Fibroblast of skin of right biceps (primary cell): ENCODE results near the gene TRIM73.
A peak's percentile ranks its signal among the peaks of the same experiment; 100 is the strongest.
"Not testable (repeated sequence)": the region's sequence is repeated elsewhere in the genome, so short reads cannot be mapped to it uniquely, and the experiment has no call there.

Experiments used
- DNase-seq: peaks from one replicate; pipeline ENCODE4 v3.0.0-alpha.2; 2013

TRIM73 gene

DNA sequence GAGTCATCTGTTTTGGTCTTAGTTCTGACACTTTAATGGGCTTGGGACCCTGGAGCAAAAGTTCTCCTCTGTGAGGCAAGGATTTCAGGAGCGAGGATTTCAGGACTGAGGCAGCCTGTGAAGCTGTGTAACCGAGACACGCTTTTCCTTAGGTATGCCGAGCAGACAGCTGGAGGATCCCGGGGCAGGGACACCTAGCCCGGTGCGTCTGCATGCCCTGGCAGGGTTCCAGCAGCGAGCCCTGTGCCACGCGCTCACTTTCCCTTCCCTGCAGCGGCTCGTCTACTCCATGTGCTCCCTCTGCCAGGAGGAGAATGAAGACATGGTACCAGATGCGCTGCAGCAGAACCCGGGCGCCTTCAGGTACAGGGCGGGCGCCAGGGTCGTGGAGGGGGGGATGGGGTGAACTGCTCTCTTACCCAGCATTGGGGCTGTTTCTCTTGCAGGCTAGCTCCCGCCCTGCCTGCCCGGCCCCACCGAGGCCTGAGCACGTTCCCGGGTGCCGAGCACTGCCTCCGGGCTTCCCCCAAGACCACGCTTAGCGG lies 20.5 kb downstream of the TRIM73 start:
- not testable (repeated sequence) for DNase-seq

DNA sequence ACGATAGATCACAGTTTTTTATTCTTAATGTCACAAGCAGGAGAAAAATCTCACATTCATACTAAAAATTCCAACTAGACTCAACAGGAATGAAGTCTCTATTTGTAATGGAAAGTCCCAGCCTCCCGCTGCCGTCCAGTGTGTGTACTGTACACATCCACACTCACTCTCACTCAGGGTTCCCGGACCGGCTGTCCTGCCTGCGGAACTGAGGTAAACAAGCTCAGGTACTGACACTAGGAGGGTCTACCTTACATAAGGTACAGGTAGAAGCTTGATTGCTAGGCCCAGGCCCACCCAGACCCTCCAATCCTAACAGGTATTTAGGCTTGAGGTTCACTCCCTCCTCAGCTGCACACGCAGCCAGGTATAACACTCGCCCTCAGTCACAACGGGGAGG lies 21.4 kb downstream of the TRIM73 start:
- not testable (repeated sequence) for DNase-seq

DNA sequence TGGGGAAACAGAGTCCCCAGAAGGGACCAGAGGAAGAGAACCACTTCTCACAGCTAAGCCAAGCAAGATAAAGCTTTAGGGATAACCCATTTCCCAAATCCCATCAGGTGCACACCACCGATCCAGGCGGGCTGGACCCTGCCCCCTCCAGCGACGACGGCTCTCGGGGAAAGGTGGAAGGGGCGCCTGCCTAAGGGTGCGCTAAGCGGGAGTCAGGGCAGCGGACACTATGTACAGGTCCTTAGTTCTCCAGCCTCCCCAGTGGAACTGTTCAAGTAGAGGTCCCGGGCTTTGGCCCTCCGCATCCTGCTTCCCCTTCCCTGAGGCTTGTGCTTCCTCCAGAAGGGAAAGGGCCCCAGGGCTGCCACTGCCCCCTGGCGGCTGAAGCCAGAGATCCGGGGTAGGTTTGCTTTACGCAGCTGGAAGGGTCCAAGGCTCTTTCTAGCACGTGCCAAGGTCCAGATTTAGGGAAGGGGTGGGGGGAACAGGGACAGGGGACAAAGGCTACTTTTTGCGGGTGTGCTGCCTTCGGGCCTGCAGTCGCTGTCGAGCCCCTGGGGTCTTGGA lies 22.9 kb downstream of the TRIM73 start:
- DNase-seq = not testable (repeated sequence)

DNA sequence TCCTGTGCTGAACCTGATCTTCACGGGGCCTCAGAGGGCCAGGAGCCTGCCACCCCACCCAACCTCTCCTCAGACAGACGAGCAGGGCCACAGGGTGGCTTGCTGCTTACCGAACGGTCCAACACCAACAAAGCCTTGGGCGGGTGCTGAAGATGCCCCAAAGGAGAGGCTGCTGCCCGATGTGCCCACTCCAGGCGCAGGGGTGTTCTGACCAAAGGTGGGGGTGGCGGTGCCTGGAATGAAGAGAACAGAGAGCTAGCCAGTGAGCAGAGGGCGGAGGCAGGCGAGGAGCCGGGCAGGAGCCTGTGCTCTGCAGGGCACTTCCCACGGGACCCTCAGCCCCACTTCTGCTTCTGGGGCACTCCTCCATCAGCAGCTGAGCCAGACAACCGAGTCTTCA lies 23.8 kb downstream of the TRIM73 start:
- not testable (repeated sequence) for DNase-seq

DNA sequence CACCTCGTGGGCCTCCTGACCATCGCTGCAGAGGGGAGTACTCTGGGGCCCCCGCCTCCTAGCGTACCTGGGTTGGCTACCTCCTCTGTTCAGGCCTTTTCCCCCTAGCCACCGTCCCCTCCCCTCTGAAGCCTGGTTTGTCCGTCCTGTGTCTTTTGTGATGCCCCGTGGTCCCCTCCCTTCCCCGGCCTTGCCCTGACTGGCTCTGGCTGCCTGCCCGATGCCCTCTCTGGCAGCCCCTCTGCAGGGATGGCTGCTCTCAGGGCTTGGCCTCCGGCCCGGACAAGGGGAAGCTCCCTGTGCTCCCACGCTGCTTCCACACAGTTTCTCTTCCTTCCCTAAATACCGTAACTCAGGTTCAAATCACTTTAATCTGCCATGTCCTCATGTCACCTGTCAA lies 24.3 kb downstream of the TRIM73 start:
- not testable (repeated sequence) for DNase-seq

DNA sequence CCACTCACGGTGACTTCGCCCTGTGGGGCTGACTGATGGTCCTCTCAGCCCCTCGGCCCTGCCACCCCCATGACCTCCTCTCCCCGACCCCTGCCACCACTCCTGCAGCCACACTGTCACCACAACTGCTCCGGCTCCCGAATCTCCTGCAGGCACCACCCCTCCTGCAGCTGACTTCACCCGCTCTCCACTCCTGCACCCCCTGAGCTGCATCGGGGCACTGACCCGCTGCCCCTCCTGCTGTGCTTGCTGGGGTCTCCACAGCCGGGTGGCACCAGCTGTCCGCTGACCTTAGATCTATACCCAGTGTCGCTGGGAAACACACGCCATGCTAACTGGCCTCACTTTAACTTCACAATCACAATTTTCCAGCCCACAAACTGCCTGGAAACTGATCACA lies 24.7 kb downstream of the TRIM73 start:
- not testable (repeated sequence) for DNase-seq

DNA sequence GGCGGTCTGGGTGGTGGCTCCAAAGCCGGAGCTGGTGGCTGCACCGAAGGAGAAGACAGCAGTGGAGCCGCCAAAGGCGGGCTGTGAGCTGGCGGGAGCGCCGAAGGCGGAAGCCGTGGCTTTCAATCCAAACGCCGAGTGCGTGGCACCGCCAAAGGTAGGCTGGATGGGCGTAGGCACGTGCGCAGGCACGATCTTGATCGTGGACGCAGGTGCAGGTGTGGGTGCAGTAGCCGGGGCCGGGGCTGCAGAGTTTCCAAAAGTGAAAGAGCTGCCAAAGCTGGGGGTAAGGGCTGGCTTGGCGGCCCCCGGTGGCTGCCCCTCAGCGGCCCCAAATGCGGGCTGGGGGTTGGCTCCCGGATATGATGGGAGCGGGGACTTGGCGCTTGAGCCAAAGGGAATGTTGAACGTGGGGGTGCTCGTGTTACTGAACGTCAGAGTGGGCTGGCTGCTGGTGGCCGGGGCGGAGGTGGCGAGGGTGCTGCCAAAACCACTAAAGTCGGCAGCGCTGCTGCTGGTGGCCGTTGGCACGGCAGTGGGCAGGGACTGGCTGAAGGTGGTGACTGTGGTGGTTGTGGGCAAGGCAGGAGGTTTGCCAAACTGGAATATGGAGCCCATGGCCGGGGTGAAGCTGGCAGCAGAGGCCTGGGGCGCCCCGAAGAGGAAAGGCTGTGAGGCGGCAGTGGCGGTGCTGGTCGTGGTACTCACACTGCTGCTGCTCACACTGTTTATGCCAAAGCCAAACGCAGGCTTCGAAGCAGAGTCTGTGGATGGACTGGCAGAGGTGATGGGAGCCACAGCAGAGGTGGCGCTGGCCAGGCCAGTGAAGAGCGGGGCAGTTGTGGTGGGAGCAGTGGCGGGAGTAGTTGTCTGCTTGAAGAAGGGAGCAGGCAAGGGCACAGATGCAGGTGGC lies 26.6 kb downstream of the TRIM73 start:
- DNase-seq = not testable (repeated sequence)

DNA sequence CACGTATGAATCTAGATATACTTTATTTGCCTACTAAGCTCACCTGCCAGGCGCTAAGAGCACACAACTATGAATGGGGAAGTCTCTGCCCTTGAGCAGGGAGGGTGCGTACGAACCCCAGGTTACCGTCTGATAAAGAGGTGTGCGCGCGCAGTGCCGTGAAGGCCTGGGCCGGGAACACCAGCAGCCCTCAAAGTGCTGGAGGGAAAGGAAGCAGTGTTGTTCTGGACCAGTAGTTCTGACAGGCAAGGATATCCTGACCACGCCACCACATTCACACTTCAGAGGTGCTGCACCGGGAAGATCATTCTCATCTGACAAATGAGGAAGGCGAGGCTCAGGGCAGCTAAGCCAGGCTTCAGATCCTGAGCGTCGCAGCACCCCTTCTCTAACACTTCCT lies 28.1 kb downstream of the TRIM73 start:
- DNase-seq = not testable (repeated sequence)

DNA sequence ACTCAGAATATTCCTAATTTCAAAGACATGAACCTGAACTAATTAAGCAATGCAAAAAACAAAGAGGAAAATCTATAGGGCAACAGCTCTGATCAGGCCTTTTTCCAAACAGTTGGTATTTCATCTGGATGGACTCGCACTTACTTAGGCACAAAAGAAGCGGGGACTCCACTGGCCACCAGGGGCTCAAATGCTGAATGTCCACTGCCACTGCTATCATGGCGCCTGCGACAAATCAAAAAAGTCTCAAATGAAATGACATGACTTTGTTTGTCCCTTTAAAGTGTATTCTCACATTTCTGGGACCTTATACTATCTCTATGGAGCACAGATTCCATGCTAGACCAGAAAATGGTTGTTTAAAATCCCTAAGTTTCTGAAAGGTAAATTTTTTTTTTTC lies 43.6 kb downstream of the TRIM73 start:
- not testable (repeated sequence) for DNase-seq

DNA sequence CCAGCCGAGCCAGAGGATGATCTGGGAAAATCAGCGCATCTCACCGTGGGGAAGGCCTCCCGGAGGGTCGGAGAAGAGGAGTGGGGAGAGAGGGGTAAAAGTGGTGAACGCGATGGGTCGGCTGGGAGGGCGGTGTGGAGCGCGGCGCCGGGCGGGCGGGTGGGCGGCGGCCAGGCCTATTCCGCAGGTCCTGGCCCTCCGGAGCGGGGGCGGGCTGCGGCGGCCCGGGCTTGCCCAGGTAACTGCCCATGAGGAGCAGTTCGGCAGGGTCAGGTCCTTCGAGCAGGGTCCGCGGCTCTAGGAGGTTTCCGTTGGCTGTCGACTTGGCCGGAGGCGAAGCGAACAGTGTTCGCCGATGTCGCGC lies 46.7 kb downstream of the TRIM73 start:
- DNase-seq = not testable (repeated sequence)

DNA sequence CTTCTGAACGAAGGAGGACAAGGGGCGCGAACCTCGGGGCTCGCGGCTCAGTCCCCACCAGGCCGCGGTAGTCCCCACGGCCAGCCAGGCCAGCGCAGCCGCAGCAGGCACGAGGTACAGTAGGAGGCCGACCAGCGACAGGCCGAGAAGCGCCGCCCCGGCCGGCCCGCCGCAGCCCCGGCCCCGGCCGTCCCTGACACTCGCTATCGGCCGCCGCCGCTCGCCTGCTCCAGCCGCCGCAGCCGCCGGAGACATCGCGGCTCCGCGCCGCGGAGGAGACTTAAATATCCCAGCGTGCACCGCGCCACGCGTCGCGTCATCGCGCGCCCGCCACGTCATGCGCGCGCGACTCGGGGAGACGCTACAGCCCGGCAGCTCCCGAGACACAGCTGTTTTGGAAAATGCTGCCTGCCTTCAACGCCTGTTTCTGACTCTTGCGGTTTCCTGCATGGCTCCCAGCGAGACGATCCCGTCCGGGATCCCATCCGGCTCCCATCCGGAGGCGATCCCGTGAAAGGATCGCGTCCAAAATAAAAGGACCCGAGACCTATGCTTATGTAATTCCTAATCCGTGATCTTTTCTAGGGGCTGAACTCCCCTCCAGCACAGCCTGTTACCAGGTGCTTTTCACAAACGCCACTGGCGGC lies 47.2 kb downstream of the TRIM73 start:
- peak; percentile 29 for DNase-seq

DNA sequence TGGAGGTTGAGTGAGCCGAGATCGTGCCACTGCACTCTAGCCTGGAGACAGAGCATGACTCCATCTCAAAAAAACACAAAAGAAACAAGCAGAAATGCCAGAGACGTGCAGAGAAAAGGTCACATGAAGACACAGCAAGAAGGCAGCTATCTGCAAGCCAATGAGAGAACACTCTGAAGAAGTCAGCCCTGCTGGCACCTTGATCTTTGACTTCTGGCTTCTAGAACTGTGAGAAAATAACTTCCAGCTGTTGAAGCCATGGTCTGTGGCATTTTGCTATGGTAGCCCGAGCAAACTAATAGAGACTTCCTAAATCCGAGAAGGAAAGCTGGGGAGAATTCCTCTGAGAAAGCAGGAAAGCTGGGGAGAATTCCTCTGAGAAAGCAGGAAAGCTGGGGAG lies 54.5 kb downstream of the TRIM73 start:
- DNase-seq = not testable (repeated sequence)

DNA sequence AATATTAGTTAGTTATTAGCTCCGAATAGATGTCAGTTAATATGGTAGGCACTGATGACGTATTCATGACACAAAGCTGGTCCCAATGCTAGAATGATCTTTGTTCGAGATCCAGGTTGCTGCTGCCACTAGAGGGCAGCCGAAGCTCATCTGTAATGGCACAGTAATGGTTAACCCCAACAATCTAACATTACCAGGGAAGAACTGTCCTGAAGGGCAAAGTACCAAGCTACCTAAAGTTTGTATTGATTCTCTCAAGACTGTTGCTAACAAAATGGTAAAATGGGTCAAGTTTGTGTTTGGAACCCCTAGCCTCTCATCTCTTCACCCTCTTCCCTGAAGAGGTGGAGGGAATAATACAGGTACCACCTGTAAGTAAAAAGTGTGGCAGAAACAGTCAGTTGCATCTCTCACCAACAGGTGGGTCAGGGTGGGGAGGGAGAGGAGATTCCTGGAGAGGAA lies 57.1 kb downstream of the TRIM73 start:
- DNase-seq = not testable (repeated sequence)
